ENCODE results near the gene MAD1L1.

The MAD1L1 gene

DNA sequence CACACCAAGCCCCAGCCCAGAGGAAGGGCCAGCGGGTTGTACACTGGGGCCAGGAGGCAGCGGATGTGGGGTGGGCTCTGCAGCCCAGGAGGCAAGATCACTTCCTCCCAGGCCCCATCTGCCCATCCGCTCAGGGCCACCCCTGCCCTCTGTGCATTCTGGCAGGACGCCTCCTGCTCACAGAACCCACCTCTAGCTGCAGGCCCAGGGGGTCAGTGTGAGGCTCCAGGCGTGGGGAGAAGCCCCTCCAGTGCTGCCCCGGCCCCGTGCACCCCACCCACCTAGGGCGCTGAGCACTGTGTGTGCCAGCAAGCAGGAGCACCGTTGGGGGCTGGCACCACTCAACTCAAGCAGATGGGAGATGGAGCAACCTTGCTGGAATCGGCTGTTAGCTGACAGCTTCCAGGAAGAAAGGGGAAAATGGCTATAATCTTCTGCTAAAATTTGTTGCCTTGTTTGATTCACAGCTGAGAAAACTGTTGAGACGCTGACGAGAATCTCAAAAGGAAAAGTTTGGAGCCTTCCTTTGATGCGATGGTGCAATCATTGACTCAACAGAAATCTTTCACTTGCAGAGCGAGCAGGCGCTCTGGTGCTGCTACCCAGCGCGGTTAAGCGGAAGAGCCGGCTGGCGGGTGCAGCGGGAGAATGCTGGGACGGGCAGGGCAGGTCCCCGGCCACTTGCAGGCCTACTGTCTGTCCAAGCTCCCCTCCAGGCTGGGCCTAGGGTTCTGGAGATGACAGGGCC is 286.5 kb downstream of the MAD1L1 start:
- DNase-seq, result no peak

DNA sequence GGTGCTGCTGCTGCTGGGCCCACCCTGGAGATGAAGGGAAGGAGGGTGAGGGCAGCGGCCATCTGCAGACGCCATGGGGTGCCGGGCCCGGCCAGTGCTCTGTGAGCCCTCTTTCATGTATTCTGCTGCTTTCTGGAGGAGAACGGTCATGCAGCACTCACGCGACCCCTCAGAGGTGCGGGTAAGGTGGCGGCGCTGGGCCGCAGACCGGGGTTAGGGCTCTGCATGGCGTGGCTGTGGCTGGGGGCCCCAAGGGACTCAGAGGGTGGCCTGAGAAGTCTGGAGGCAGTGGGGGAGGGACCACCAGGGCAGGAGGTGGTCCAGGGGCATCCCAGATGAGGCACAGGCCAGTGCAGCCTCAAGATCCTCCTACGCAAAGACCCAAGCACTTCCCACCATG is 287.2 kb downstream of the MAD1L1 start:
- DNase-seq, result no peak

DNA sequence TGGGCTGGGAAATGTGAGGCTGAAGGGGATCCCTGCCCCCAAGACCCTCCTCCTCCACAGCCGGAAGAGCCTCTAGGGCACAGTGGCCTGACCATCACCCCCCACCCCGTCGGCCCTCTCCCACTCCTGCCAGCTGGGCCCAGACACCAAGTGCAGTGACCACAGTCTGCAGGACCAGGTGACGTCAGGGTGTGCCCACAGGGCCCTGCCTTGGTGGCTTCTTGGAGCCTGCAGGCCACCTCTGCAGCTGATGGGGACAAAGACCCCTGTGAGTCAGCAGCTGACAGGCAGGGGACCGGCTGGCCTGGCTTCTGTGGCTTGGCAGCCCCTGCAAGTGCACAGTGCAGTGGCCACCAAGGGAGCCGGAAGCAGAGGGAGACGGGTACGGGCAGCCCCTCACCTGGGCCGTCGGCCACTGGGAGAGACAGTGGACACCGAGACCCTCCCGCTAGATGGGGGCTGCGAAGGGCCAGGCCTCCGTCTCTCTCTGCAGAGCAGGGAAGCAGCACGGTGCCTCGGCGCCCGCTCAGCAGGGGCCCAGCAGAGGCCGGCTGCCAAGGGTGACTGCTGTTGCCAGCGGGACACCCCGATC is 288.0 kb downstream of the MAD1L1 start:
- DNase-seq, result no peak

DNA sequence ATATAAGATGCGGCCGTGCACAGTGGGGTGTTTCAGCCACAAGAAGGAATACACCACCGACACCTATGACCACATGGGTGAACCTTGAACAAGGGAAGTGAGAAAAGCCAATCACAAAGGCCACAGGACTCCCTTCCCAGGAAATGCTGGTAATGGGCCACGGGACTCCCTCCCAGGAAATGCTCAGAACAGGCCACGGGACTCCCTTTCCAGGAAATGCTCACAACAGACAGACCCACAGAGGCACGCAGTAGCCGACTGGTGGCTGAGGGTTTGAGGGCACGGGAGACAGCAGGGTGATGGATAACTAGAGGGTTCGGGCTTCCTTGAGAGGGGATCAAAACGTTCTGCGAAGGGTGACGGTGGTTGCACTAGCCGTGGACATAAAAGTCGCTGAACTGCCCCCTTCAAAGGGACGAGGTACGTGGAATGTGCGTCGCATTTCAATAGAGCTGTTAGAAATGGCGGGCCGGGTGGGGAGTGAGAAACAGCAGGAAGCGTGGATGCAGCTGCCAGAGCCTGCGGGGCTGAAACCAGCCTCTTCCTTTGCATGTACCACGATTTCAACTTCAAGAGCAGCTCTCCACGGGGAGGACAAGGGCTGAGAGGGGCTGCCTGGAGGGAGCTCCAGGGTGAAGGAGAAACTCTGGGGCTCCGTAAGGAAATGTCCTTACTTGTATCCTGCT is 288.7 kb downstream of the MAD1L1 start:
- no peak for DNase-seq

DNA sequence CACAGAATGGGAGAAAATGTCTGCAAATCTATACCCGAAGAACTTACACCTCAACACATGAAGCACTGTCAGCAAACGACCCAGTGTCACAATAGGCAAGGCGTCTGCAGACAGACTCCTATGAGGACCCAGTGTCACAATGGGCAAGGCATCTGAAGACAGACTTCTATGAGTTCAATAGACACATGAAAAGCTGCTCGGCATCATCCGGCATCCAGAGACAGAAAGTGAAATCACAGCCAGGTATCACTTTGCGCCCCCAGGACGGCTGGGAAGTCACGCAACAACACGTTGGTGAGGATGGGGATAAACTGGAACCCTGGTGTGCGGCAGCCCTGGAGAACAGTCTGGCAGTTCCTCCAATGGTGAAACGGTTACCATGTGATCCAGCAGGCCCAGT is 289.4 kb downstream of the MAD1L1 start:
- no peak for DNase-seq

DNA sequence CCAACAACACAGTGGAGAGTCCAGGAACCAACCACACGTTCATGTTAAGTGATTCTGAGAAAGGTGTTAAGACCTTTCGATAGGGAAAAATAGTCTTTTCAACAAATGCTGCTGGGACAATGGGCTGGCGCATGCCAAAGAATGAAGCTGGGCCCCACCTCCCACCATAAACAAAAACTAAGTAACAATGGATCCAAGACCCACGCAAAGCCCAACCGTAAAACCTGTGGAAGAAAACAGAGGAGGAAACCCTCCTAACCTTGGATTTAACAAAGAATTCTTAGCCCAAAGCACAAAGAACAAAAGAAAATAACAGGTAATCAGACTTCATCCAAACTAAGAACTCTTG is 289.8 kb downstream of the MAD1L1 start:
- DNase-seq, result no peak

DNA sequence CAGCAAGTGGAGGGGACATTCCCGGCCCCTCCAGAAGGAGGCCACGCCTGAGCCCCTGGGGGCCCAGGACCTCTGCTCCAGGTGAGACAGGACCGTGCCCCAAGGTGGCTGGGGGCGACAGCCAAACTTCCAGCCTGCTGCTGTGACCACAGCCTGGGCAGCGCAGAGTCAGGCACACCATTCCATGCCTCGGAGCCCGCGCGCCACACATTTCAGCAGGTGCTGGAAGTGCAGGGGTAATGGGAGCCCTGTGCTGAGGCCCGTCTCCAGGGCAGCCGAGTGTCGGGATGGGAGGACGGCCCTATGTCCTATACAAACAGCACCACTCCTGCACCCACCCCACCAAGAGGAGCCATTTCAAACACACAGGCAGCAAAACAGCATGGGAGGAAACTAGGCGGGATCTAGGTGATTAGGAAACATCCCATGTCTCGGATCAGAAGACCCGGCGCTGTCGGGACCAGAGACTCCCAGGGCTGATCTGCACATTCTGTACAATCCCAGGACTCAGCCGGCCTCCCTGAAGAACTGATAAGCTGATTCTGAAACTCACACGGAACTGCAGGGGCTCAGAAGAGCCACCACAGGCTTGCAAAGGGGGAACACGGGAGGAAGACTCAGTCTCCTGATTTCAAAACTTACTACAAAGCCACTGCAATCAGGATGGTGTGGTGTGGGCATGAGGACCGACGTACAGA is 290.4 kb downstream of the MAD1L1 start:
- DNase-seq, result no peak

DNA sequence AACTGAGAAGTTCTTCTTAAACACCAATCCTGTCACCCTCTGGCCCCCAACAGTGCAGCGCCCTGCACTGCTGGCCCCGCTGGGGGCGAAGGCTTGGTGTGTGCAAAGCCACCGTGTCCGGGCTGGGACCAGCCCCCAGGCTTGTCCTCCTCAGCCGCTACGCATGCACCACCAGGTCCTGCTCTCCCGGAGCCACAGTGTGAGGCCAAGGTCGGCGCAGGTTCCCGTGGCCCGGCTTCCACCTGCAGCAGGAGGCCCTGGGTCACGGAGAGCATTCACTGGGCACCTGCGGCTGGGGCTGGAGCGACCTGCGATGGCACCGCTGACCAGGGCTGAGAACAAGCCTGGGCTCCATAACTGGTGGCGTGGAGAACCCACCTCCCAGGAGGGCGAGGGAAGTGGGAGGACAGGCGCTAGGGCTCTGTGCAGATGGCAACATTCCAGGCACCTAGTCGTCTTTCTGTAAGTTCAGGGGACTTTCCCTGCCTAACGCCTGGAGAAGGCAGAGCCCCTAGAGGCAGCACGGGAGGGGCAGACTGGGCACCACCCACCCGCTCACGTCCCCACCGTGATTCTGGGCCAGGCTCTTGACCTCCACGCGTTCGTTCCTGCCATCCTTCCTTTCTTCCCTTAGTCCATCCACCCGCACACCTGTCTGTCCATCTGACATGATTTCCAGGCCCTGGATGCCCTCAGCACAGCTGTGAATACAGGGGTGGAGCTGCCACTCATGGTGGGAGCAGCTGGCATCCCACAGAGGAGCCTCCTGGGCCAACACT is 291.1 kb downstream of the MAD1L1 start:
- no peak for DNase-seq

DNA sequence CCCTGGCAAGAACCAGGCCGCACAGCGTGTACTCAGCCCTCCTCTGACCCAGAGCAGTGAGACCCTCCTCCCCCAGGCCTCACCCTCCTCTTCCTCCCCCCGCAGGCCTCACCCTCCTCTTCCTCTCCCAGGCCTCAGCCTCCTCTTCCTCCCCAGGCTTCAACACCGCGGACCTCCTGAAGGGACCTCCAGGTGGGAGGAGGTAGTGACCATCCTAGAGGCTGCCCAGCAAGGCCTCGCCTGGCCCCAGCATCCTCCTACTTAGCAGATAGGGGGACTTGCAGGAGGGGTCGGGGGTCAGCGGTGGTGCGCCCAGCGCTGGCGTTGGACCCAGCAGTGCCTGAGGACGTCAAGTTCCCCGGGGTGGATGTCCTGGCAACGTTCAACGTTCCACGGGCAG is 291.9 kb downstream of the MAD1L1 start:
- DNase-seq, result no peak

DNA sequence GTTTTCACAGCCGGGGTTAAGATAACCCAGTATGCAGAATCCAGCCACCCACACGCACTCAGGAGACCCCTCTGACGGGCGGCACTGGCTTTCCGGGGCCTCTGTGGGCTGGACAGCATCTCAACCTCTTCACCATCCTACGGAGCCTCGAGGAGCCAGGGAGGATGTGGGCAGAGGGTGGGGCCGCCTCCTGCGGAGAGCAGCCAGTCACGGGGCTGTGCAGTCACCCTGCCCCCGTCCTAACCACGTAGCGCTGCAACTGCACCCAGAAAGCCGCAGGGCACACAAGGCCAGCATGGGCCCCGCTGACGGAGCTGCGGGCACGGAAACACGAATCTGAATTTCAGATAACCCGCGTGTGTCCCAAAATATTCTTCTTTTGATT is 292.4 kb downstream of the MAD1L1 start:
- DNase-seq, result peak; percentile 90 to 92

DNA sequence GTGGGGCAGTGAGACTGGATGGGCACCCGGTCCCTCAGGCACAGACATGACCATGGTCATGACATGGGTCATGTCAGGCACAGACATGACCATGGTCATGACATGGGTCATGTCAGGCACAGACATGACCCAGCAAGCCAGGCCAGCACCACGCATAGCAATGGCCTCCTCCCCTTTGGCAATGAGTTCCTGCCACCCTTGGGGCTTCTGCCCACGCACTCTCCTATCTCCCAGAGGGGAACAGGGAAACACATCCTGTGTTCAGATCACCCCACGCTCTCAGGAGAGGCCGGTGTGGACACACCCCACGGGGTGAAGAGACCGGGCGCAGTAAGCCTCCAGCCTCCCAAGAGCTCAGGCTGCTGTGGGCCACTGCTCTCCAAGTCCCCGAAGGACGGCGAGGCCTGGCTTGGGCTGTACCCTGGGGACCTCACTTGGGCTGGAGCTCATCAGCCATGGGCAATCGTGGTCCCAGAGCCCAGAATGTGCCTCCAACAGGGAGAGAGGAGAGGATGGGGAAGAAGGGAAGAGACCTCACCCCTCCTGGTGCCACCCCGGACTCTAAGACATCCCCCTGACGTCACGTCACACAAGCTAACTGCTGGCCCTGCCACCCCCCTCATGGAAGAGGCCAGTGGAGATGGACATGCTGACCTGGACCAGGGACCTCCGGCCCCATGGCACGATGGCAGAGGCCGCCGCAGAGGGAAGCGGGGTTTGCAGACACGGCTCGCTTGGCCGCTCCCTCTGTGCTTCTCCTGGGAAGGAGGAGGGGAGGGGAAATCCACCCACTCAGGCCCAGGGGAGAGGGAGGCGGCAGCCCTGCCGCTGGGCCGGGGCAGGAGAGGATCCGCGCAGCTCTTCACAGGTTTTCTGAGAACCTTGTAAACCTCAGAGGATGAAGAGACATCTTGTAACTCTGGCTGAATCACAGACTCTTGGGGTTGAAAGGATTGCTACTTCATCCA is 293.0 kb downstream of the MAD1L1 start:
- DNase-seq, result peak; percentile 36 to 45

DNA sequence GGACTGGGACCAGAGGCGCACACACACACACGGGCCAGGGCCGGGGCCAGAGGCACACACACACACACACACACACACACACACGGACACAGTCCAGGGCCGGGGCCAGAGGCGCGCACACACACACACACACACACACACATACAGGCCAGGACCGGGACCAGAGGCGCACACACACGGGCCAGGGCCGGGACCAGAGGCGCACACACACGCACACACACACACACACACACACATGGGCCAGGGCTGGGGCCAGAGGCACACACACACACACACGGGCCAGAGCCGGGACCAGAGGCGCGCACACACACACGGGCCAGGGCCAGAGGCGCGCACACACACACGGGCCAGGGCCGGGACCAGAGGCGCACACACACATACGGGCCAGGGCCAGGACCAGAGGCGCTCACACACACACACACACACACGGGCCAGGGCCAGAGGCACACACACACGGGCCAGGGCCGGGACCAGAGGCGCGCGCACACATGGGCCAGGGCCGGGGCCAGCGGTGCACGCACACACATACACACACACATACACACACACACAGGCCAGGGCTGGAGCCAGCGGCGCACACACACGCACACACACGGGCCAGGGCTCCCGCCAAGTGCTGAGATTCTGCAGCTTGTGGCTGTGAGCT is 293.8 kb downstream of the MAD1L1 start:
- peak; percentile 39 to 53 for DNase-seq

DNA sequence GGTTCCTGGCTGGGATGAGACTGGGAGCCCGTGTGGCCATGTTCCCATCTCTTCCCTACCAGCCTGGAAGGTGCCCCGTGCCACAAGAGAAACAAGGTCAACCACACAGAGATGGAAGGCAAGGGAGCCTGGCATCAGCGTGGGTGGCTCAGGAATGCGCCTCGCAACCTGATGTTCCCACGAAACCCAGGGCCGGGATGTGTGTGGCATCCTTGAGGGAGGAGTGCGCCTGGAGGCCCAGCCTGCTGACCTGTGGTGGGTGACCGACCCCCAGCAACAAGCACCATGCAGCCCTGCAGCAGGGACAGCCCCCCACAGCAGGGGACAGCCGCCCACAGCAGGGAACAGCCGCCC is 295.5 kb downstream of the MAD1L1 start:
- no peak for DNase-seq

DNA sequence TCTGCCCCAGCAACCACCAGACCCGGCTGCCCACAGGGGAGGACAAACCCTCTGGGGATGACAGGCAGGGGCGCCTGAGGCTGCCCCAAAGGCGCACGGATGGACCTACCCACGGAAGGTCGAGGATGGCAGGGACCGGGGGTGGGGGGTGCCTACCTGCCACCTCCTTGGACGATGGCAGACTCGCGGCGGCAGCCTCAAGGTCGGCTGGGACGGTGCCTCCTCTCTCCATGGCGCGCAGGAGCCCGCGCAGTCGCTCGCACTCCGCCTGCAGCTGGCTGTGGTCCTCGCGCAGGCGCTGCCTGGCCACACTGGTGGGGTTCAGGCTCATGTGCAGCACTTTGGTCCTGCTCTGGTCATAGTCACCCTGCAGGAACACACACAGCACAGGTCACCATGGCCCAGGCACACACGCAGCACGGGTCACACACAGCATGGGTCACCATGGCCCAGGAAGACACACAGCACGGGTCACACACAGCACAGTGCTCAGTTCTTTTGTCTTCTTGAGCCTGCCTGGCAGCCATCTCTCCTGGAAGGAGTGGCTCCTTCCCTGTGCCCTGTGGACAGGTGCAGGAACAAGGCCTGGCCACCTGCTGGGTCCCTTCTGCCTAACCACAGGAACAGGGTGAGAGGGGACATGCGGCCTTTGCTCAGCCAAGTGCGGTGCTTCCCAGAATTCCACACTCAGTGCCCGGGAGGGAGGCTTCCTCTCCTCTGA is 296.1 kb downstream of the MAD1L1 start:
- DNase-seq, result no peak

DNA sequence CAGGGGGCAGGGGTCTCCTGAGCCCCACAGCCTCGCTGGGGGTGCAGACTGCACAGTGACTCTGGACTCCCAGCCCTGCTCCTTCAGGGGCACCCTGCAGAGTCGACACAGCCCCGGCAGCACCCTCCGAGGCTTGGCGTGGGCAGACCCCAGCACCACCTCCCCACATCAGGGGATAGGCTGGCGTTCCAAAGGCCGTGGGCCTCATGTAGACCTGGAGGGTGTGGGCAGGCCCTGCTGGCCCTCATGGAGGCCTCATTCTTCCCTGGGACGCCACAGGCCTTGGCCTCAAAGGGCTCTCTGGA is 296.8 kb downstream of the MAD1L1 start:
- DNase-seq, result no peak

DNA sequence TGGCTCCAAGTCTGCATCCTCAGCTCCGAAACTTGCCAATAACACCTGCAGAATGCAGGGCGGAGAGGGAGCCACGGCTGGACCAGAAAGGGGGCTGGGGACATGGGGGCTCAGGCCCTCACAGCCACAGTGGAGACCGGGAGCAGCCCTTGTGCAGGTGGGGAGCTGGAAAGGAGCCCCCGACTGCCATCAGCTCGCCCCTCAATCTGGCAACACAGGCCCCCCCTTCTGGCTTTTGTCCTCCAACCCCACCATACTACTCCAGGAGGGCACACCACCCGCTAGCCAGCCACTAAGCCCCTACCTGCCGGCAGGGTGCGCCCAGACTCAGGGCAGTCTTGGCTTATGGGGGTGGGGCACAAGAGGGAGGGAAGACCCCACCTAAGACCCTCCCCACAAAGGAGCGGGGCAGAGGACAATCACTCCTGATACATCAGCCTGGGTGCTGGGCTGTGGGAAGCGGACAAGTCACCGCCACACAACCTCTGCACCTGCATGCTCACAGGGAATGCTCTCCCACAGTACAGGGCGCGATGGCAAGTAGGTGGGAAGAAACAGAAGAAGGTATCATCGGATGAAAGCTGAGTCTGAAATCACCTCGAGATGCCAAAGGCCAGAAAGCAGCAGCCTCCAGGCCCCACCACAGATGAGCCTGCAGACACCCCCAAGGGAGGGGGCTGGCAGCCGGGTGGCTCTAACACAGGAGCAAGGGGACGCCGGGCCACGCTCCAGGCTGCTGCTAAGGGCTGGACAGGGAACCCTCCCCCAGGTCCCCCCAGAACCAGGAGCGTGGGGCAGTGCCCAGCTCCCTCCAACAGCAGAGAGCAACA is 297.4 kb downstream of the MAD1L1 start:
- no peak for DNase-seq

DNA sequence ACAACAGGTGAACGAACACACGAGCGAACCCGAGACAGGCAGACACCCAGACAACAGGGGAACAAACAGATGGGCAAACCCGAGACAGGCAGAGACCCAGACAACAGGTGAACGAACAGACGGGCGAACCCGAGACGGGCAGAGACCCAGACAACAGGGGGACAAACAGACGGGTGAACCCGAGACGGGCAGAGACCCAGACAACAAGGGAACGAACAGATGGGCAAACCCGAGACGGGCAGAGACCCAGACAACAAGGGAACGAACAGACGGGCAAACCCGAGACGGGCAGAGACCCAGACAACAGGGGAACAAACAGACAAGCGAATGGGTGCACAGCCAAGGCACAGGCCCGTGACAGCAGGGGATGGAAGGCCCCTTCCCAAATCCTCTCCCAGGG is 298.0 kb downstream of the MAD1L1 start:
- no peak for DNase-seq

DNA sequence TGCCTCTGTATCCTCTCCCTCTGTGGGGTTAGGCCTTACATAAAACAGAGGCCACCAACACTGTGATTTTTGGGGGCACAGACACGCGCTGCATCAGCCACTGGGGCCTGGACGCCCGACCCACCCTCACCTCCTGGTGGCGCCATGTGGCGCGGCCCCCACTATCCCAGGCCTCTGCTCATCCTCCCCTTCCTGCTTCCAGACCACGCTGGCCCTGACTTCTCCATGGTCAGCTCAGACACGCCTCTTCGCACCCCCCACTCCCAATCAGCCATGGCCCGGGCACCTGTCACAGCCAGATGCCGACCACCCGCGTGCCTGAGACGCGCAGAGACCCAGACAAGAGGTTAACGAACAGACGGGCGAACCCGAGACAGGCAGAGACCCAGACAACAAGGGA is 298.7 kb downstream of the MAD1L1 start:
- DNase-seq, result no peak

DNA sequence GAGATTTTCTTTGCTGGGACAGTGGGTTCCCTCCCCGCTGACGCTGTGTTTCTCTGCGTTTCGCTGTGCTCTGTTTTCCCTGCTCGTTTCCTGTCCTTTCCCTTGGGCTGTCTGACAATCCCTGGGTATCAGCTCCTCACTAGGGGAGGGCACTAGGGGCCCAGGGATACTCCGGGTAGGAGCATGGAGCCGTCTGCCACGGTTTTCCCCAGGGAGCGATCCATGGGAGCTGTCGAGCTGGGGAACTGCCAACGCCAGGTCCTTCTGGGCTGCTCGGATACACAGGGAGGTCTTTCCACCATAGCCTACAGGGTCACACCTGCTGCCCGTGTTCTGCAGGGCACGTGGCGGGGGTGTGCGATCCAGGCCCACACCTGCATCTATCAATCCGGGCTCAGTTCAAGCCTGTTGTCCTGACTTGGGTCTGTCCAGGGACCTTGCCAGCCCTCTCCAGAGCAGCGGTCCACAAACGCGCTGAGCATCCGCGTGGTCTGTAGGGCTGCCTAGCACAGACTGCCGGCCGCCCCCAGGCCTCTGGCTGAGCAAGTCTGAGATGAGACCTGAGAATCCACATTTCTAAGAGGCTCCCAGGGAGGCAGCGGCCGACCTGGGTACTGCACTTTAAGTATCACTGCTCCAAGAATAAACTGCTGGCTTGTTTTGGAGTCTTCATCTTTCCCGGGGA is 299.5 kb downstream of the MAD1L1 start:
- no peak for DNase-seq

DNA sequence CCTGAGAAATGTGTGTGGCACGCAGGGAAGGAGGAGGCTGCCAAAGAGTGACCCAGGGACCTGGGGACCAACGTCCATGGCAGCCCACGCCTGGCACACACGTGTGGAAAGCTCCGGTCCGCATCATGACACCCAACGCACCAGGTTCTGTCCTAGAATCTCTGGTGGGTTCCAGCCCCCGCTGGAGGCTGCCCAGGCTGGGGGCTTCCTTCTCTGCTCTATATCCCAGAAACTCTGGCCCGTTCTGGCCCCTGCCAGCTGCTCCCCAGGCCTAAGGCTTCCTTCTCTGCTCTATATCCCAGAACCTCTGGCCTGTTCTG is 300.8 kb downstream of the MAD1L1 start:
- no peak for DNase-seq

Data from CD4-positive, alpha-beta T cell treated with Interleukin-4 for 1 hour (primary cell).